Measurements from ENCODE around the gene FRMD1. TPM values are rescaled to one million over a fixed set of nuclear protein-coding genes. Genes with fewer than 3 reads are reported as not detected.

Gene FRMD1
- total RNA-seq, 1 donor from 2014 or later, result not detected

DNA sequence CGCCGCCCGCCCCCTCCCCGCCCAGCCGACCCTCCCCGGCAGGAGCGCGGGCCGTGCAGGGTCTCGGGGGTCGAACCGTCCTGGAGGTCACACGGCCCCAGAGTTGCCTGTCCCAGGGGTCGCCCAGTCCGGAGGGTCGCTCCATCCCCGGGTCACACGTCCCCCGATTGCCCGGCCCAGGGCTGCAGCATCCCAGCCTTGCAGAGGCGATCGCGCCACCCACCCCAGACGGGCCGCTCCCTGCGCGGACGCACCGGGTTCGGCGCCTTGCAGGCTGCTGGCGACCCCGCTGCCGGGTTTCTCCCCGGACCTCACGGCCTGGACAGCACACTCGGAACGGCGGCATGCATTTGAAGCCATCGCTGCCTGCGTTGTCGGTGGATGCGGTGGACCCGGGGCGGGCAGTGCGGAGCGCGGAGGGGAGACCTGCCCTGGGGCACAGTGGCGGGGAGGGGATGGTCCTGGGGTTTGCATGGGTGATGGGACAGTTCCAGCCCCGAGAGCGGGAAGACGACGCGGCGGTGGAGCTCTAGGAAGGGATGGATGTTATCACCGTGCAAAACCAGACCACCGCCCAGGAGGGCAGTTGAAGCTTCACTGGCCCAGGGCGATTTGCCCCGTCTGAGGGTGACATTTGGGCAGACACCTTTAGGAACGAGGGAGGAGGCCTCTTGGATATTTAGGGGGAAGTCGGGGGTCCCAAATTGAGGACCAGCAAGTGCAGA lies 22.7 kb upstream of the FRMD1 start:
- Histone ChIP-seq H2AFZ (ENCODE audit: low read depth, low read length) (no peak overlapping the region), H3K27ac (ENCODE audit: low read depth, low read length) (no peak overlapping the region), H3K79me2 (ENCODE audit: insufficient read depth, low read length) (no peaks in the 10 kb centered on the region), H3K4me1 (ENCODE audit: insufficient read depth, low read length) (peaks cover 6% of the 10 kb centered on the region), H3K27me3 (ENCODE audit: insufficient read depth, low read length) (peaks cover 25% of the 10 kb centered on the region), H3K4me2 (ENCODE audit: low read length) (no peak overlapping the region), H3K36me3 (ENCODE audit: insufficient read depth, low read length) (no peaks in the 10 kb centered on the region), H3K4me3 (ENCODE audit: insufficient read depth, low read depth, low read length) (no peak overlapping the region), H3K9me3 (ENCODE audit: insufficient read depth, low read depth, low read length) (no peaks in the 10 kb centered on the region), H4K20me1 (ENCODE audit: insufficient read depth, low read length) (no peaks in the 10 kb centered on the region), H3K9ac (ENCODE audit: low read length) (no peak overlapping the region)
- Mint-ChIP-seq H3K4me3 (ENCODE audit: unreplicated experiment) (no peak overlapping the region), H3K4me1 (ENCODE audit: low read depth, unreplicated experiment) (peaks cover 7% of the 10 kb centered on the region), H3K9me3 (ENCODE audit: unreplicated experiment) (peaks cover 5% of the 10 kb centered on the region), H3K36me3 (ENCODE audit: low read depth, unreplicated experiment) (no peaks in the 10 kb centered on the region), H3K27ac (ENCODE audit: unreplicated experiment) (no peak overlapping the region), H3K27me3 (ENCODE audit: low read depth, unreplicated experiment) (peaks cover 69% of the 10 kb centered on the region)
- FAIRE-seq (no peak), DNase-seq (ENCODE audit: low read depth) (no peak)
- TF ChIP-seq EZH2 (IDR thresholded peaks at IDR 0.05; ENCODE audit: insufficient read depth, low read length), result peak; percentile 90
- TF ChIP-seq, protein P1, sequence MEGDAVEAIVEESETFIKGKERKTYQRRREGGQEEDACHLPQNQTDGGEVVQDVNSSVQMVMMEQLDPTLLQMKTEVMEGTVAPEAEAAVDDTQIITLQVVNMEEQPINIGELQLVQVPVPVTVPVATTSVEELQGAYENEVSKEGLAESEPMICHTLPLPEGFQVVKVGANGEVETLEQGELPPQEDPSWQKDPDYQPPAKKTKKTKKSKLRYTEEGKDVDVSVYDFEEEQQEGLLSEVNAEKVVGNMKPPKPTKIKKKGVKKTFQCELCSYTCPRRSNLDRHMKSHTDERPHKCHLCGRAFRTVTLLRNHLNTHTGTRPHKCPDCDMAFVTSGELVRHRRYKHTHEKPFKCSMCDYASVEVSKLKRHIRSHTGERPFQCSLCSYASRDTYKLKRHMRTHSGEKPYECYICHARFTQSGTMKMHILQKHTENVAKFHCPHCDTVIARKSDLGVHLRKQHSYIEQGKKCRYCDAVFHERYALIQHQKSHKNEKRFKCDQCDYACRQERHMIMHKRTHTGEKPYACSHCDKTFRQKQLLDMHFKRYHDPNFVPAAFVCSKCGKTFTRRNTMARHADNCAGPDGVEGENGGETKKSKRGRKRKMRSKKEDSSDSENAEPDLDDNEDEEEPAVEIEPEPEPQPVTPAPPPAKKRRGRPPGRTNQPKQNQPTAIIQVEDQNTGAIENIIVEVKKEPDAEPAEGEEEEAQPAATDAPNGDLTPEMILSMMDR (IDR thresholded peaks at IDR 0.05; ENCODE audit: insufficient read depth, low read depth, low read length), result no peak

DNA sequence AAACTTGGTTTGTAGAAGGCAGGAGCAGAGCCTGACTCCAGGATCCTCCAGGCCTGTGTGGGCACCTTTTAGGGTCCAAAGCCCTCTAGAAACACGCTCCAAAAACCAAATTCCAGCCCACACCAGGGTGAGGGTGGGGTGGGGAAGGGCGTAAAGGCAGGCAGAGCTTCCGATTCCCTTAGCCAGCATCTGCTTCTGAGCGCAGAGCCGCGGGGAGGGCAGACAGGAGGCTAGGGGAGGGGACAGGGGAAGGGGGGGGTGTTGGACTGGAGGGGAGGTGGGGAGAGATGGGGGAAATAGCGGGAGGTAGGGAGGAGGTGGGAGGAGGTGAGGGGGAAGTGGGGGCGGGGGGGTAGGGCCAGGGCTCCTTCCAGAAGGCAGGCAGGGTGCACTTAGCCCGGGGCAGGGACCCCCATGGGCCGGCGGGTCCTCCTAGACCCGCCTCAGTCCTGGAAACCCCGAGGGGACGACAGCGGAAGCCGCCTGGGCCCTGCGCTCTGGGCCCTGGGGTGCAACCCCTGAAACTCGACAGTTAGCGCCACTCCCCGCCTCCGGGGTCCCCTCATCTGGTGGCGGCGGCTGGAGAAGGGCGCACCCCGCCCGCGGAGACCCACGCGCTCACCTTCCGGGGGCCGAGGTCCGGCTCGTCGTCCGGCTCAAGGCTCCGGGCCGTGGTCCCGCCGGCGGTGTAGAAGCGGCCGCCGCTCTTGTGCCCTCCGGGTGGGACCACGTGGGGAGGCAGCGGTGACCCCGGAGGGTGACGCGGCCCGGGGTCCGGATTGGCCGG lies 22.0 kb upstream of the FRMD1 start:
- H3K4me2 ChIP-seq (ENCODE audit: low read length), result no peak overlapping the region
- FAIRE-seq (no peak), DNase-seq (ENCODE audit: low read depth) (no peak)
- peaks cover 25% of the 10 kb centered on the region for H3K27me3 ChIP-seq (ENCODE audit: insufficient read depth, low read length)
- no peak overlapping the region for H2AFZ ChIP-seq (ENCODE audit: low read depth, low read length)
- H3K79me2 ChIP-seq (ENCODE audit: insufficient read depth, low read length), result no peaks in the 10 kb centered on the region
- no peak overlapping the region for H3K27ac Mint-ChIP-seq (ENCODE audit: unreplicated experiment)
- no peaks in the 10 kb centered on the region for H3K4me1 ChIP-seq (ENCODE audit: insufficient read depth, low read length)
- H3K9ac ChIP-seq (ENCODE audit: low read length), result no peak overlapping the region
- no peak overlapping the region for H3K27ac ChIP-seq (ENCODE audit: low read depth, low read length)
- no peak overlapping the region for H3K4me3 Mint-ChIP-seq (ENCODE audit: unreplicated experiment)
- H3K36me3 ChIP-seq (ENCODE audit: insufficient read depth, low read length), result no peaks in the 10 kb centered on the region
- H4K20me1 ChIP-seq (ENCODE audit: insufficient read depth, low read length), result no peaks in the 10 kb centered on the region
- H3K9me3 Mint-ChIP-seq (ENCODE audit: unreplicated experiment), result peaks cover 5% of the 10 kb centered on the region
- H3K9me3 ChIP-seq (ENCODE audit: insufficient read depth, low read depth, low read length), result no peaks in the 10 kb centered on the region
- H3K4me3 ChIP-seq (ENCODE audit: insufficient read depth, low read depth, low read length), result no peak overlapping the region
- no peaks in the 10 kb centered on the region for H3K36me3 Mint-ChIP-seq (ENCODE audit: low read depth, unreplicated experiment)
- H3K27me3 Mint-ChIP-seq (ENCODE audit: low read depth, unreplicated experiment), result peaks cover 66% of the 10 kb centered on the region
- TF ChIP-seq, protein P1 (IDR thresholded peaks at IDR 0.05; ENCODE audit: insufficient read depth, low read depth, low read length), result no peak
- TF ChIP-seq EZH2 (IDR thresholded peaks at IDR 0.05; ENCODE audit: insufficient read depth, low read length), result peak; percentile 68
- H3K4me1 Mint-ChIP-seq (ENCODE audit: low read depth, unreplicated experiment), result peaks cover 2% of the 10 kb centered on the region

Measured in astrocyte (in vitro differentiated cells and primary cell).